OCI-LY7 (cell line): Measurements from ENCODE around the gene SLC6A17.

Experiments used
- CTCF ChIP-seq: fragments of 200-600 bp; sonication (generic); conservative IDR thresholded peaks from 2 replicates; pipeline ENCODE4 v1.5.1; 2014; ENCODE audit warnings: mild to moderate bottlenecking, antibody characterized with exemption, low read length, moderate library complexity, mixed read lengths
- EZH2phosphoT487 ChIP-seq: fragments of 200-600 bp; sonication (generic); IDR thresholded peaks from 2 replicates; pipeline ENCODE4 v1.6.1; 2018; ENCODE audit warnings: low read depth, borderline replicate concordance, mild to moderate bottlenecking, mixed run types, antibody characterized with exemption, low read length, moderate library complexity, mixed read lengths

- no peak for TF ChIP-seq CTCF
- TF ChIP-seq EZH2phosphoT487 = no peak
Observed at GRCh38 chr1:110112143-110112542, 38.2 kb upstream of the SLC6A17 start, which contains the start of gene UBL4B.
